HG03280 (cell line): ENCODE results near the gene RESP18.
"Not testable (repeated sequence)": the region's sequence is repeated elsewhere in the genome, so short reads cannot be mapped to it uniquely, and the experiment has no call there.

ENCODE experiments used
- ATAC-seq: cut with Tn5 transposase; IDR thresholded peaks from one replicate; pipeline ENCODE4 v1.9.1; 2021; ENCODE audit warnings: mild to moderate bottlenecking, moderate library complexity; ENCODE audit not compliant: unreplicated experiment

RESP18 gene

GRCh38 chr2:219293736-219294231, 38.8 kb downstream of the RESP18 start:
- no peak for ATAC-seq

GRCh38 chr2:219292616-219293015, 39.9 kb downstream of the RESP18 start:
- no peak for ATAC-seq

- no peak for ATAC-seq
Observed at GRCh38 chr2:219291910-219292490, 40.5 kb downstream of the RESP18 start.

- ATAC-seq, result no peak
Observed at GRCh38 chr2:219291394-219291793, 41.1 kb downstream of the RESP18 start.

- no peak for ATAC-seq
Observed at GRCh38 chr2:219290381-219291171, 42.0 kb downstream of the RESP18 start.

- ATAC-seq, result no peak
Observed at GRCh38 chr2:219289537-219290361, 42.8 kb downstream of the RESP18 start.

GRCh38 chr2:219289195-219289536, 43.4 kb downstream of the RESP18 start:
- no peak for ATAC-seq

- no peak for ATAC-seq
Observed at GRCh38 chr2:219287580-219288265, 44.8 kb downstream of the RESP18 start.

- ATAC-seq, result not testable (repeated sequence)
Observed at GRCh38 chr2:219287116-219287440, 45.5 kb downstream of the RESP18 start.

- ATAC-seq, result no peak
Observed at GRCh38 chr2:219286436-219287115, 46.0 kb downstream of the RESP18 start.

GRCh38 chr2:219285894-219286425, 46.6 kb downstream of the RESP18 start:
- ATAC-seq, result no peak

- ATAC-seq, result no peak
Observed at GRCh38 chr2:219285373-219285735, 47.2 kb downstream of the RESP18 start.

- ATAC-seq, result no peak
Observed at GRCh38 chr2:219284501-219285372, 47.8 kb downstream of the RESP18 start.

- no peak for ATAC-seq
Observed at GRCh38 chr2:219282943-219283581, 49.5 kb downstream of the RESP18 start.

- no peak for ATAC-seq
Observed at GRCh38 chr2:219282375-219282774, 50.2 kb downstream of the RESP18 start.

GRCh38 chr2:219281588-219281987, 51.0 kb downstream of the RESP18 start:
- no peak for ATAC-seq

- no peak for ATAC-seq
Observed at GRCh38 chr2:219280651-219281050, 51.9 kb downstream of the RESP18 start.

GRCh38 chr2:219279916-219280516, 52.5 kb downstream of the RESP18 start:
- ATAC-seq, result no peak
